ENCODE data around the gene P2RX1. TPM values are rescaled to one million over a fixed set of nuclear protein-coding genes. Genes with fewer than 3 reads are reported as not detected.

P2RX1 gene
- total and polyA plus RNA-seq, 4 experiments from 2014 or later = not detected

DNA sequence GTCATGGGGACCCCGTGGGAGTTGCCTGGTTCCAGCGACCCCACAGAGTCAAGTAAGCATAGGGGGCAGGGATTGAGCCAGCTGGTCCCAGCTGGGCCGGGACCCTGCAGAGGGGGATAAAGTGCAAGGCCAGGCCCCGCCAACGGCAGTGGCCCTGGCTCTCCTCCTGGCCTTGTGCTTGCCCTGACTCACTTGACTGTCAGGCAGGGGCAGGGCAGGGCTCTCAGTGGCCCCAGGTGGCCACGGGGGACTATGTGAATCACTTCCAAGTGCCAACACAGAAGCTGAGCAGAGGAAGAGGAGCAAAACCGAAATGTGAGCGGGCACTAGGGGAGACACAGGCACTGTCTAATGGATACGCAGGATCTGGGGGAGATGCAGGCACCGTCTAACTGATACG is 48.7 kb downstream of the P2RX1 start:
- Mint-ChIP-seq H3K27ac (peak overlapping the region in 2 of 7 donors; percentile 53 to 59), H3K9me3 (no peaks in the 10 kb centered on the region), H3K27me3 (no peaks in the 10 kb centered on the region), H3K36me3 (peaks cover 0 to 5% of the 10 kb centered on the region in 2 donors), H3K4me3 (no peak overlapping the region), H3K4me1 (no peaks in the 10 kb centered on the region)
- Histone ChIP-seq H3K4me1 (ENCODE audit: insufficient read depth, low read length) (no peaks in the 10 kb centered on the region), H3K9me3 (ENCODE audit: control insufficient read depth in 1 of 2, low read length in 2 of 2) (no peaks in the 10 kb centered on the region), H3K4me3 (ENCODE audit: low read length in 2 of 2) (no peak overlapping the region), H3K27ac (ENCODE audit: low read depth, low read length) (no peak overlapping the region), H3K27me3 (ENCODE audit: insufficient read depth, low read length) (no peaks in the 10 kb centered on the region), H3K36me3 (ENCODE audit: insufficient read depth, low read length) (no peaks in the 10 kb centered on the region)
- CTCF ChIA-PET (ENCODE audit: partially characterized antibody) = no interaction called here
- intact Hi-C loops (cut with micrococcal nuclease) = no loop called here
- DNase-seq = no peak
- POLR2A ChIA-PET (ENCODE audit: partially characterized antibody) = no interaction called here

- Histone ChIP-seq H3K36me3 (ENCODE audit: insufficient read depth, low read length) (no peaks in the 10 kb centered on the region), H3K4me3 (ENCODE audit: low read length in 2 of 2) (no peak overlapping the region), H3K4me1 (ENCODE audit: insufficient read depth, low read length) (no peaks in the 10 kb centered on the region), H3K9me3 (ENCODE audit: control insufficient read depth in 1 of 2, low read length in 2 of 2) (no peaks in the 10 kb centered on the region), H3K27me3 (ENCODE audit: insufficient read depth, low read length) (no peaks in the 10 kb centered on the region), H3K27ac (ENCODE audit: low read depth, low read length) (no peak overlapping the region)
- CTCF ChIA-PET (ENCODE audit: partially characterized antibody) = no interaction called here
- no peak for DNase-seq
- intact Hi-C loops (cut with micrococcal nuclease) = no loop called here
- H3K27ac Mint-ChIP-seq = peak overlapping the region in 2 of 7 donors; percentile 59 to 78
- no peaks in the 10 kb centered on the region for H3K27me3 Mint-ChIP-seq
- H3K4me3 Mint-ChIP-seq = no peak overlapping the region
- H3K36me3 Mint-ChIP-seq = peaks cover 0 to 5% of the 10 kb centered on the region in 2 donors
- no peaks in the 10 kb centered on the region for H3K4me1 Mint-ChIP-seq
- POLR2A ChIA-PET (ENCODE audit: partially characterized antibody) = no interaction called here
- H3K9me3 Mint-ChIP-seq = no peaks in the 10 kb centered on the region
Measured at GRCh38 chr17:3867106-3867505, 49.2 kb downstream of the P2RX1 start.

- Histone ChIP-seq H3K27me3 (ENCODE audit: insufficient read depth, low read length) (no peaks in the 10 kb centered on the region), H3K4me1 (ENCODE audit: insufficient read depth, low read length) (no peaks in the 10 kb centered on the region), H3K36me3 (ENCODE audit: insufficient read depth, low read length) (no peaks in the 10 kb centered on the region), H3K4me3 (ENCODE audit: low read length in 2 of 2) (no peak overlapping the region), H3K9me3 (ENCODE audit: control insufficient read depth in 1 of 2, low read length in 2 of 2) (no peaks in the 10 kb centered on the region), H3K27ac (ENCODE audit: low read depth, low read length) (no peak overlapping the region)
- DNase-seq = no peak
- H3K4me3 Mint-ChIP-seq = no peak overlapping the region
- H3K9me3 Mint-ChIP-seq = no peaks in the 10 kb centered on the region
- H3K36me3 Mint-ChIP-seq = peaks cover 0 to 5% of the 10 kb centered on the region in 2 donors
- H3K27ac Mint-ChIP-seq = no peak overlapping the region
- H3K4me1 Mint-ChIP-seq = no peaks in the 10 kb centered on the region
- H3K27me3 Mint-ChIP-seq = no peaks in the 10 kb centered on the region
- CTCF ChIA-PET (ENCODE audit: partially characterized antibody) = no interaction called here
- POLR2A ChIA-PET (ENCODE audit: partially characterized antibody) = no interaction called here
- intact Hi-C loops (cut with micrococcal nuclease) = no loop called here
Measured at GRCh38 chr17:3866276-3866675, 50.0 kb downstream of the P2RX1 start.

GRCh38 chr17:3865176-3865575 is 51.1 kb downstream of the P2RX1 start:
- H3K27me3 Mint-ChIP-seq = no peaks in the 10 kb centered on the region
- no peak overlapping the region for H3K27ac Mint-ChIP-seq
- no peaks in the 10 kb centered on the region for H3K9me3 Mint-ChIP-seq
- no peak overlapping the region for H3K4me3 Mint-ChIP-seq
- peaks cover 4% of the 10 kb centered on the region for H3K36me3 ChIP-seq (ENCODE audit: insufficient read depth, low read length)
- H3K9me3 ChIP-seq (ENCODE audit: control insufficient read depth in 1 of 2, low read length in 2 of 2) = no peaks in the 10 kb centered on the region
- H3K27ac ChIP-seq (ENCODE audit: low read depth, low read length) = no peak overlapping the region
- no peak overlapping the region for H3K4me3 ChIP-seq (ENCODE audit: low read length in 2 of 2)
- CTCF ChIA-PET (ENCODE audit: partially characterized antibody) = interaction anchor here (1.0 to 3.2 kb wide), 9 partner anchors 13 to 210 kb away, joined by 3 to 22 read pairs (median 7); no protein-coding TSS in a partner anchor
- no peak for DNase-seq
- POLR2A ChIA-PET (ENCODE audit: partially characterized antibody) = no interaction called here
- H3K4me1 ChIP-seq (ENCODE audit: insufficient read depth, low read length) = no peaks in the 10 kb centered on the region
- no peaks in the 10 kb centered on the region for H3K4me1 Mint-ChIP-seq
- intact Hi-C loops (cut with micrococcal nuclease) = no loop called here
- peaks cover 0 to 5% of the 10 kb centered on the region in 2 donors for H3K36me3 Mint-ChIP-seq
- no peaks in the 10 kb centered on the region for H3K27me3 ChIP-seq (ENCODE audit: insufficient read depth, low read length)

GRCh38 chr17:3864534-3864933 is 51.7 kb downstream of the P2RX1 start:
- intact Hi-C loops (cut with micrococcal nuclease) = loop anchor here (5.0 kb wide), 1 partner anchor 48 kb away; no protein-coding TSS in a partner anchor
- H3K9me3 Mint-ChIP-seq = no peaks in the 10 kb centered on the region
- CTCF ChIA-PET (ENCODE audit: partially characterized antibody) = interaction anchor here (1.0 to 3.2 kb wide), 10 partner anchors 14 to 211 kb away, joined by 3 to 22 read pairs (median 7); no protein-coding TSS in a partner anchor
- Histone ChIP-seq H3K4me1 (ENCODE audit: insufficient read depth, low read length) (no peaks in the 10 kb centered on the region), H3K36me3 (ENCODE audit: insufficient read depth, low read length) (peaks cover 4% of the 10 kb centered on the region), H3K27me3 (ENCODE audit: insufficient read depth, low read length) (no peaks in the 10 kb centered on the region), H3K4me3 (ENCODE audit: low read length in 2 of 2) (no peak overlapping the region), H3K9me3 (ENCODE audit: control insufficient read depth in 1 of 2, low read length in 2 of 2) (no peaks in the 10 kb centered on the region), H3K27ac (ENCODE audit: low read depth, low read length) (no peak overlapping the region)
- peaks cover 0 to 5% of the 10 kb centered on the region in 2 donors for H3K36me3 Mint-ChIP-seq
- no peaks in the 10 kb centered on the region for H3K27me3 Mint-ChIP-seq
- POLR2A ChIA-PET (ENCODE audit: partially characterized antibody) = no interaction called here
- H3K4me1 Mint-ChIP-seq = no peaks in the 10 kb centered on the region
- no peak overlapping the region for H3K4me3 Mint-ChIP-seq
- DNase-seq = no peak
- no peak overlapping the region for H3K27ac Mint-ChIP-seq

GRCh38 chr17:3861761-3862681 is 54.2 kb downstream of the P2RX1 start:
- no peaks in the 10 kb centered on the region for H3K4me1 ChIP-seq (ENCODE audit: insufficient read depth, low read length)
- ChIA-PET POLR2A (ENCODE audit: partially characterized antibody) (interaction anchor here (2.1 kb wide), 1 partner anchor 16 kb away, joined by 8 read pairs; the partner anchor contains the start of gene NCBP3), CTCF (ENCODE audit: partially characterized antibody) (interaction anchor here (1.2 to 2.2 kb wide), 6 partner anchors 14 to 214 kb away, joined by 3 to 8 read pairs (median 5); partner anchors contain the start of gene NCBP3)
- Mint-ChIP-seq H3K27me3 (no peaks in the 10 kb centered on the region), H3K4me3 (no peak overlapping the region), H3K27ac (no peak overlapping the region), H3K9me3 (no peaks in the 10 kb centered on the region), H3K4me1 (no peaks in the 10 kb centered on the region), H3K36me3 (peaks cover 0 to 2% of the 10 kb centered on the region in 2 donors)
- no peaks in the 10 kb centered on the region for H3K27me3 ChIP-seq (ENCODE audit: insufficient read depth, low read length)
- intact Hi-C loops (cut with micrococcal nuclease) = loop anchor here (2.0 to 5.0 kb wide), 2 partner anchors 50 to 213 kb away; no protein-coding TSS in a partner anchor
- no peak overlapping the region for H3K27ac ChIP-seq (ENCODE audit: low read depth, low read length)
- no peak for DNase-seq
- H3K9me3 ChIP-seq (ENCODE audit: control insufficient read depth in 1 of 2, low read length in 2 of 2) = no peaks in the 10 kb centered on the region
- peaks cover 4% of the 10 kb centered on the region for H3K36me3 ChIP-seq (ENCODE audit: insufficient read depth, low read length)
- no peak overlapping the region for H3K4me3 ChIP-seq (ENCODE audit: low read length in 2 of 2)

DNA sequence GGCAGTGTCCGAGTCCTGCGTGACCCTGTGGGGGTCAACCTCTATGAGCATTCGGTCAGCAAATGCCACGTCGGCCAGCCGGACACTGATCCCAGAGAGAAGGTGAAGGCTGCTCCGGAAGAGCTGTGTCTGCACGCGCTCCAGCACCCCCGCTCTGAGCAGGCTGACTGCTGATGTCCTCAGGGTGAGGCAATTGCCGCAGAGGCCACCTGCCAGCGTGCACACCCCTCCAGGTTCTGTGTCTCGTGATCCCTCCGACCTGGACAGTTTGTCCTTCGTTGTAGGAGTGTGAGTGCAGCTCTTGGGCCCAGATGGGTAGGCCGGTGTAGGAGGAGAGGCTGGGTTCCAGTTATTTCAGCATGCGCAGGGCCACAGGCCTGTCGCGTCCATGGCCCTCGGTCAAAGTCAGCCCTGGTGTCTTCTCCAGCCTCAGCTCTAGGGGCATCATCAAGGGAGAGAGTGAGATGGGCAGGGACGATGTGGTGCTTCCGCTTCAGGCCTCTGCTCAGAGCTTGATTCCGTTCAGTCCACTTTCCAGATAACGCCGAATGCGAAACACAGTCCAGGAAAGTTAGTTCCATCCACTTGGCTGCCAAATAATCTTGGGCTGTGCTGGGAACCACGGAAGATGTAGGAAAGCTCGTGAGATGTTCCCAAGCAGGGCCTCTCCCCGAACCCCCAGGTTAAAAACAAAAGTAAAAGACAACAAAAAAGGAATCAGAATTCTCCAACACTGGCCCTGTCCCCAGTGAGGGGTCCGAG is 55.1 kb downstream of the P2RX1 start:
- Mint-ChIP-seq H3K36me3 (peaks cover 0 to 2% of the 10 kb centered on the region in 2 donors), H3K27me3 (no peaks in the 10 kb centered on the region), H3K27ac (no peak overlapping the region), H3K4me3 (no peak overlapping the region), H3K9me3 (no peaks in the 10 kb centered on the region), H3K4me1 (no peaks in the 10 kb centered on the region)
- Histone ChIP-seq H3K9me3 (ENCODE audit: control insufficient read depth in 1 of 2, low read length in 2 of 2) (no peaks in the 10 kb centered on the region), H3K4me3 (ENCODE audit: low read length in 2 of 2) (no peak overlapping the region), H3K27ac (ENCODE audit: low read depth, low read length) (no peak overlapping the region), H3K27me3 (ENCODE audit: insufficient read depth, low read length) (no peaks in the 10 kb centered on the region), H3K36me3 (ENCODE audit: insufficient read depth, low read length) (peaks cover 4% of the 10 kb centered on the region), H3K4me1 (ENCODE audit: insufficient read depth, low read length) (no peaks in the 10 kb centered on the region)
- ChIA-PET CTCF (ENCODE audit: partially characterized antibody) (interaction anchor here (0.9 to 1.7 kb wide), 3 partner anchors 16 to 214 kb away, joined by 3 to 5 read pairs (median 3); no protein-coding TSS in a partner anchor), POLR2A (ENCODE audit: partially characterized antibody) (interaction anchor here (2.1 kb wide), 1 partner anchor 15 kb away, joined by 8 read pairs; the partner anchor contains the start of gene NCBP3)
- no peak for DNase-seq
- intact Hi-C loops (cut with micrococcal nuclease) = loop anchor here (5.0 kb wide), 1 partner anchor 51 kb away; no protein-coding TSS in a partner anchor

All from CD4-positive, alpha-beta memory T cell (primary cell).